ENCODE results near the gene MIPEP. TPM values are rescaled to one million over a fixed set of nuclear protein-coding genes. Genes with fewer than 3 reads are reported as not detected.

The MIPEP gene
- total RNA-seq, 2 experiments from 2014 or later = 8.6 to 8.8 TPM

GRCh38 chr13:23858546-23858945 is 30.7 kb downstream of the MIPEP start:
- POLR2A ChIA-PET = no interaction called here
- Mint-ChIP-seq H3K27me3 (no peaks in the 10 kb centered on the region), H3K4me1 (peaks cover 4% of the 10 kb centered on the region), H3K36me3 (ENCODE audit: low read depth) (no peaks in the 10 kb centered on the region), H3K27ac (no peak overlapping the region), H3K9me3 (no peaks in the 10 kb centered on the region), H3K4me3 (no peak overlapping the region)
- CTCF ChIA-PET = interaction anchor here (0.9 to 1.3 kb wide), 3 partner anchors 10 to 147 kb away, joined by 3 to 6 read pairs (median 3); no protein-coding TSS in a partner anchor
- DNase-seq = no peak

GRCh38 chr13:23856008-23856750 is 33.0 kb downstream of the MIPEP start:
- Mint-ChIP-seq H3K9me3 (no peaks in the 10 kb centered on the region), H3K27ac (no peak overlapping the region), H3K36me3 (ENCODE audit: low read depth) (no peaks in the 10 kb centered on the region), H3K4me3 (no peak overlapping the region), H3K4me1 (peaks cover 4% of the 10 kb centered on the region), H3K27me3 (no peaks in the 10 kb centered on the region)
- no peak for DNase-seq
- CTCF ChIA-PET = no interaction called here
- POLR2A ChIA-PET = interaction anchor here (0.6 kb wide), 1 partner anchor 769 kb away, joined by 3 read pairs; no protein-coding TSS in a partner anchor

GRCh38 chr13:23855360-23855759 is 33.8 kb downstream of the MIPEP start:
- DNase-seq = no peak
- ChIA-PET POLR2A (interaction anchor here (0.6 kb wide), 2 partner anchors 40 to 768 kb away, joined by 3 read pairs; no protein-coding TSS in a partner anchor), CTCF (no interaction called here)
- H3K27me3 Mint-ChIP-seq = no peaks in the 10 kb centered on the region
- H3K27ac Mint-ChIP-seq = no peak overlapping the region
- no peak overlapping the region for H3K4me3 Mint-ChIP-seq
- peaks cover 4% of the 10 kb centered on the region for H3K4me1 Mint-ChIP-seq
- H3K36me3 Mint-ChIP-seq (ENCODE audit: low read depth) = no peaks in the 10 kb centered on the region
- H3K9me3 Mint-ChIP-seq = no peaks in the 10 kb centered on the region

GRCh38 chr13:23852351-23852750 is 36.8 kb downstream of the MIPEP start:
- CTCF ChIA-PET = no interaction called here
- no peak for DNase-seq
- Mint-ChIP-seq H3K36me3 (ENCODE audit: low read depth) (no peaks in the 10 kb centered on the region), H3K4me1 (no peaks in the 10 kb centered on the region), H3K27ac (no peak overlapping the region), H3K9me3 (no peaks in the 10 kb centered on the region), H3K4me3 (no peak overlapping the region), H3K27me3 (no peaks in the 10 kb centered on the region)
- POLR2A ChIA-PET = no interaction called here

- H3K36me3 Mint-ChIP-seq (ENCODE audit: low read depth) = no peaks in the 10 kb centered on the region
- no peak for DNase-seq
- H3K9me3 Mint-ChIP-seq = no peaks in the 10 kb centered on the region
- no peak overlapping the region for H3K27ac Mint-ChIP-seq
- ChIA-PET POLR2A (interaction anchor here (0.7 kb wide), 1 partner anchor 393 kb away, joined by 4 read pairs; no protein-coding TSS in a partner anchor), CTCF (no interaction called here)
- no peaks in the 10 kb centered on the region for H3K4me1 Mint-ChIP-seq
- no peaks in the 10 kb centered on the region for H3K27me3 Mint-ChIP-seq
- H3K4me3 Mint-ChIP-seq = no peak overlapping the region
These were observed 38.1 kb downstream of the MIPEP start for GRCh38 chr13:23851106-23851505.

- Mint-ChIP-seq H3K4me3 (no peak overlapping the region), H3K36me3 (ENCODE audit: low read depth) (no peaks in the 10 kb centered on the region), H3K9me3 (no peaks in the 10 kb centered on the region), H3K27me3 (no peaks in the 10 kb centered on the region), H3K27ac (no peak overlapping the region), H3K4me1 (peaks cover under 1% of the 10 kb centered on the region)
- ChIA-PET CTCF (no interaction called here), POLR2A (no interaction called here)
- no peak for DNase-seq
These were observed 39.1 kb downstream of the MIPEP start for GRCh38 chr13:23850134-23850533.

- ChIA-PET CTCF (no interaction called here), POLR2A (no interaction called here)
- no peak overlapping the region for H3K27ac Mint-ChIP-seq
- DNase-seq = no peak
- H3K27me3 Mint-ChIP-seq = no peaks in the 10 kb centered on the region
- H3K9me3 Mint-ChIP-seq = no peaks in the 10 kb centered on the region
- peaks cover 2% of the 10 kb centered on the region for H3K4me1 Mint-ChIP-seq
- no peak overlapping the region for H3K4me3 Mint-ChIP-seq
- no peaks in the 10 kb centered on the region for H3K36me3 Mint-ChIP-seq (ENCODE audit: low read depth)
These were observed 39.5 kb downstream of the MIPEP start for GRCh38 chr13:23849670-23850069.

GRCh38 chr13:23848646-23849141 is 40.5 kb downstream of the MIPEP start:
- no peak for DNase-seq
- Mint-ChIP-seq H3K36me3 (ENCODE audit: low read depth) (no peaks in the 10 kb centered on the region), H3K4me3 (no peak overlapping the region), H3K4me1 (peaks cover 9% of the 10 kb centered on the region), H3K9me3 (no peaks in the 10 kb centered on the region), H3K27ac (no peak overlapping the region), H3K27me3 (no peaks in the 10 kb centered on the region)
- CTCF ChIA-PET = interaction anchor here (0.6 kb wide), 1 partner anchor 197 kb away, joined by 3 read pairs; no protein-coding TSS in a partner anchor
- POLR2A ChIA-PET = no interaction called here

- no peak for DNase-seq
- no peaks in the 10 kb centered on the region for H3K9me3 Mint-ChIP-seq
- ChIA-PET CTCF (no interaction called here), POLR2A (no interaction called here)
- H3K27ac Mint-ChIP-seq = no peak overlapping the region
- H3K4me3 Mint-ChIP-seq = no peak overlapping the region
- H3K36me3 Mint-ChIP-seq (ENCODE audit: low read depth) = no peaks in the 10 kb centered on the region
- H3K27me3 Mint-ChIP-seq = no peaks in the 10 kb centered on the region
- peaks cover 12% of the 10 kb centered on the region for H3K4me1 Mint-ChIP-seq
These were observed 41.2 kb downstream of the MIPEP start for GRCh38 chr13:23848019-23848418.

- no peaks in the 10 kb centered on the region for H3K9me3 Mint-ChIP-seq
- ChIA-PET CTCF (no interaction called here), POLR2A (no interaction called here)
- no peak overlapping the region for H3K27ac Mint-ChIP-seq
- H3K4me3 Mint-ChIP-seq = no peak overlapping the region
- no peaks in the 10 kb centered on the region for H3K36me3 Mint-ChIP-seq (ENCODE audit: low read depth)
- DNase-seq = no peak
- peaks cover 12% of the 10 kb centered on the region for H3K4me1 Mint-ChIP-seq
- H3K27me3 Mint-ChIP-seq = no peaks in the 10 kb centered on the region
These were observed 41.7 kb downstream of the MIPEP start for GRCh38 chr13:23847497-23847896.

- H3K4me1 Mint-ChIP-seq = peaks cover 12% of the 10 kb centered on the region
- no peak overlapping the region for H3K4me3 Mint-ChIP-seq
- no peaks in the 10 kb centered on the region for H3K36me3 Mint-ChIP-seq (ENCODE audit: low read depth)
- no peak overlapping the region for H3K27ac Mint-ChIP-seq
- ChIA-PET POLR2A (no interaction called here), CTCF (no interaction called here)
- H3K27me3 Mint-ChIP-seq = no peaks in the 10 kb centered on the region
- H3K9me3 Mint-ChIP-seq = no peaks in the 10 kb centered on the region
- no peak for DNase-seq
These were observed 44.0 kb downstream of the MIPEP start for GRCh38 chr13:23845105-23845725.

- CTCF ChIA-PET = no interaction called here
These were observed 45.1 kb downstream of the MIPEP start for GRCh38 chr13:23844132-23844531.

GRCh38 chr13:23843436-23843835 is 45.8 kb downstream of the MIPEP start:
- DNase-seq = no peak
- Mint-ChIP-seq H3K36me3 (ENCODE audit: low read depth) (no peaks in the 10 kb centered on the region), H3K27me3 (no peaks in the 10 kb centered on the region), H3K9me3 (no peaks in the 10 kb centered on the region), H3K4me3 (no peak overlapping the region), H3K27ac (no peak overlapping the region), H3K4me1 (peaks cover 12% of the 10 kb centered on the region)
- CTCF ChIA-PET = no interaction called here
- POLR2A ChIA-PET = no interaction called here

More at GRCh38 chr13:23844132-23844531, 45.1 kb downstream of the MIPEP start:
- no peak overlapping the region for H3K27ac Mint-ChIP-seq
- no peaks in the 10 kb centered on the region for H3K27me3 Mint-ChIP-seq
- POLR2A ChIA-PET = no interaction called here
- H3K9me3 Mint-ChIP-seq = no peaks in the 10 kb centered on the region
- H3K4me3 Mint-ChIP-seq = no peak overlapping the region
- H3K36me3 Mint-ChIP-seq (ENCODE audit: low read depth) = no peaks in the 10 kb centered on the region
- H3K4me1 Mint-ChIP-seq = peaks cover 12% of the 10 kb centered on the region
- no peak for DNase-seq

GRCh38 chr13:23842406-23842805 is 46.8 kb downstream of the MIPEP start:
- Mint-ChIP-seq H3K27ac (no peak overlapping the region), H3K27me3 (no peaks in the 10 kb centered on the region), H3K4me3 (no peak overlapping the region), H3K9me3 (no peaks in the 10 kb centered on the region), H3K36me3 (ENCODE audit: low read depth) (no peaks in the 10 kb centered on the region), H3K4me1 (peaks cover 12% of the 10 kb centered on the region)
- DNase-seq = no peak
- POLR2A ChIA-PET = no interaction called here
- CTCF ChIA-PET = no interaction called here
